ENCODE results near the gene POLDIP3.

DNA sequence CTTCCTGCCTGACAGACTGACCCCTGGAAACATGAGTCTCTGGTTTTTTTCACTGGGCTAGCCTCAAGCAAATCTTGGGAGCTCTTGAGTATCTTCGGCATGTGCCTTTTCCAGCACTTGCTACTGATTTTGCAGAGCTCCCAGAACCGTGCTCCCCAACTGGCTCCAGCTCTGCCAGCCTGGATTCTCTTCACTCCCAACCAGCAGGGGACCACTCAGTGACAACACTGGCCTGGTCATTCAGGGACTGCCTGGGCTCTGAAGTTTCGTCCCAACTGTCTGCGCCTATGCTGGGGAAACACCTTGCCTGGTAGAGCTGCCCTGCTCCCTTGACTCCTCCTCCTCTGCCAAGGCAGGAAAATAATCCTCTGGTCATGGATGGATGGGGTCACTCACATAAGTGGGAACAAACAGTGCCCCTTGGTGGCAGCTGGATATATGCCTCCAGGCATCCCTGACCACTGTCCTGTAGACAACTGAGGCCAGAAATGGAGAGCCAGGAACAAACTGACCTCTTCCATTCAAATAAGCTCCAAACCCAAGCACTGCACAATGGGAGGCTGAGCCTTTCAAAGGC, 30.2 kb downstream of the POLDIP3 start:
- TF ChIP-seq, protein P1, sequence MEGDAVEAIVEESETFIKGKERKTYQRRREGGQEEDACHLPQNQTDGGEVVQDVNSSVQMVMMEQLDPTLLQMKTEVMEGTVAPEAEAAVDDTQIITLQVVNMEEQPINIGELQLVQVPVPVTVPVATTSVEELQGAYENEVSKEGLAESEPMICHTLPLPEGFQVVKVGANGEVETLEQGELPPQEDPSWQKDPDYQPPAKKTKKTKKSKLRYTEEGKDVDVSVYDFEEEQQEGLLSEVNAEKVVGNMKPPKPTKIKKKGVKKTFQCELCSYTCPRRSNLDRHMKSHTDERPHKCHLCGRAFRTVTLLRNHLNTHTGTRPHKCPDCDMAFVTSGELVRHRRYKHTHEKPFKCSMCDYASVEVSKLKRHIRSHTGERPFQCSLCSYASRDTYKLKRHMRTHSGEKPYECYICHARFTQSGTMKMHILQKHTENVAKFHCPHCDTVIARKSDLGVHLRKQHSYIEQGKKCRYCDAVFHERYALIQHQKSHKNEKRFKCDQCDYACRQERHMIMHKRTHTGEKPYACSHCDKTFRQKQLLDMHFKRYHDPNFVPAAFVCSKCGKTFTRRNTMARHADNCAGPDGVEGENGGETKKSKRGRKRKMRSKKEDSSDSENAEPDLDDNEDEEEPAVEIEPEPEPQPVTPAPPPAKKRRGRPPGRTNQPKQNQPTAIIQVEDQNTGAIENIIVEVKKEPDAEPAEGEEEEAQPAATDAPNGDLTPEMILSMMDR (IDR thresholded peaks at IDR 0.05): no peak
- no peak for TF ChIP-seq POLR2A (IDR thresholded peaks at IDR 0.05)
